Fibroblast of lung (primary cell): ENCODE results near the gene MARK4. TPM values are rescaled to one million over a fixed set of nuclear protein-coding genes. Genes with fewer than 3 reads are reported as not detected.

Experiments used
- polyA plus RNA-seq, 2 donors: library from polyadenylated mRNA; depleted of rRNA in 1 of 2; stranded (reverse) in 1 of 2; unstranded in 1 of 2; fragments of >200 nt; gene quantifications; 2 replicates each; pipeline ENCODE4 v1.2.1, GENCODE V29; 2011 to 2012; ENCODE audit warnings: missing spikeins in 1 of 2
- total RNA-seq: library from RNA; depleted of rRNA; stranded (reverse); fragments of >200 nt; gene quantifications from 2 replicates; pipeline ENCODE4 v1.2.1, GENCODE V29; 2014

The MARK4 gene
- total and polyA plus RNA-seq, 2 donors (not counting 1 experiment from before 2014, with no cell fraction given), result 8.9 to 14.1 TPM

Other genes with a start within 250 kb of the MARK4 start
- 9.2 and 11.7 TPM in 2 replicates for gene RELB, start 249.8 kb upstream of the MARK4 start, total RNA-seq
- 2.0 and 2.3 TPM in 2 replicates for gene RELB, start 249.8 kb upstream of the MARK4 start, polyA plus RNA-seq
- 12.1 and 15.7 TPM in 2 replicates for gene CLASRP, start 212.2 kb upstream of the MARK4 start, total RNA-seq
- 12.1 and 17.9 TPM in 2 replicates for gene CLASRP, start 212.2 kb upstream of the MARK4 start, polyA plus RNA-seq
- gene ZNF296, start 174.8 kb upstream of the MARK4 start, total RNA-seq, result not detected in 2 replicates
- gene ZNF296, start 174.8 kb upstream of the MARK4 start, polyA plus RNA-seq, result 0.03 and 0.08 TPM in 2 replicates
- gene GEMIN7, start 172.0 kb upstream of the MARK4 start, total RNA-seq, result 12.3 and 15.7 TPM in 2 replicates
- gene GEMIN7, start 172.0 kb upstream of the MARK4 start, polyA plus RNA-seq, result 18.0 and 19.0 TPM in 2 replicates
- 34.4 and 36.0 TPM in 2 replicates for gene PPP1R37, start 158.1 kb upstream of the MARK4 start, total RNA-seq
- gene PPP1R37, start 158.1 kb upstream of the MARK4 start, polyA plus RNA-seq, result 11.3 and 12.3 TPM in 2 replicates
- gene NKPD1, start 90.3 kb upstream of the MARK4 start, total RNA-seq, result 0.17 and 0.26 TPM in 2 replicates
- 0.01 TPM in 1 of 2 replicates, not detected in the other for gene NKPD1, start 90.3 kb upstream of the MARK4 start, polyA plus RNA-seq
- 15.9 and 20.0 TPM in 2 replicates for gene TRAPPC6A, start 73.0 kb upstream of the MARK4 start, total RNA-seq
- 4.5 and 9.3 TPM in 2 replicates for gene TRAPPC6A, start 73.0 kb upstream of the MARK4 start, polyA plus RNA-seq
- gene BLOC1S3, start 72.5 kb upstream of the MARK4 start, total RNA-seq, result 2.6 and 3.8 TPM in 2 replicates
- gene BLOC1S3, start 72.5 kb upstream of the MARK4 start, polyA plus RNA-seq, result 5.2 and 5.6 TPM in 2 replicates
- gene EXOC3L2, start 5.9 kb upstream of the MARK4 start, total RNA-seq, result under 0.01 TPM in 1 of 2 replicates, not detected in the other
- gene EXOC3L2, start 5.9 kb upstream of the MARK4 start, polyA plus RNA-seq, result not detected in 2 replicates
- not detected in 2 replicates for gene CKM, start 71.6 kb downstream of the MARK4 start, total RNA-seq
- gene CKM, start 71.6 kb downstream of the MARK4 start, polyA plus RNA-seq, result 0.03 TPM in 1 of 2 replicates, not detected in the other
- 0.17 TPM in 1 of 2 replicates, not detected in the other for gene KLC3, start 89.5 kb downstream of the MARK4 start, total RNA-seq
- gene KLC3, start 89.5 kb downstream of the MARK4 start, polyA plus RNA-seq, result 0.09 TPM in 1 of 2 replicates, not detected in the other
- 16.7 and 21.6 TPM in 2 replicates for gene ERCC2, start 119.3 kb downstream of the MARK4 start, total RNA-seq
- gene ERCC2, start 119.3 kb downstream of the MARK4 start, polyA plus RNA-seq, result 51.6 and 57.1 TPM in 2 replicates
- 1.5 and 3.0 TPM in 2 replicates for gene PPP1R13L, start 153.8 kb downstream of the MARK4 start, total RNA-seq
- gene PPP1R13L, start 153.8 kb downstream of the MARK4 start, polyA plus RNA-seq, result 1.2 and 5.8 TPM in 2 replicates
- 3.6 and 5.4 TPM in 2 replicates for gene POLR1G, start 155.4 kb downstream of the MARK4 start, total RNA-seq
- gene POLR1G, start 155.4 kb downstream of the MARK4 start, polyA plus RNA-seq, result 4.7 and 5.3 TPM in 2 replicates
- gene ERCC1, start 172.6 kb downstream of the MARK4 start, total RNA-seq, result 81.1 and 81.4 TPM in 2 replicates
- gene ERCC1, start 172.6 kb downstream of the MARK4 start, polyA plus RNA-seq, result 49.3 and 69.6 TPM in 2 replicates
- gene FOSB, start 216.7 kb downstream of the MARK4 start, total RNA-seq, result 9.5 and 24.9 TPM in 2 replicates
- 2.8 and 48.6 TPM in 2 replicates for gene FOSB, start 216.7 kb downstream of the MARK4 start, polyA plus RNA-seq
- gene RTN2, start 245.8 kb downstream of the MARK4 start, total RNA-seq, result 5.1 and 7.9 TPM in 2 replicates
- gene RTN2, start 245.8 kb downstream of the MARK4 start, polyA plus RNA-seq, result 8.9 and 11.7 TPM in 2 replicates
- 1.8 and 2.8 TPM in 2 replicates for gene PPM1N, start 247.2 kb downstream of the MARK4 start, total RNA-seq
- gene PPM1N, start 247.2 kb downstream of the MARK4 start, polyA plus RNA-seq, result 2.3 and 2.6 TPM in 2 replicates